ENCODE measurements around the gene ASPG. TPM values are rescaled to one million over a fixed set of nuclear protein-coding genes. Genes with fewer than 3 reads are reported as not detected.

ASPG gene
- polyA plus RNA-seq, 1 donor (not counting 4 experiments of a cell fraction or from before 2014, with no cell fraction given) = 0.10 TPM

GRCh38 chr14:104087981-104088850, 2.7 kb downstream of the ASPG start:
- Histone ChIP-seq H3K36me3 (ENCODE audit: control insufficient read depth in 2 of 2, extremely low read depth in 1 of 2, insufficient read depth in 2 of 2, low read length in 2 of 2) (no peaks in the 10 kb centered on the region), H3K9me1 (ENCODE audit: control insufficient read depth, extremely low read depth, insufficient read depth, low read length) (no peaks in the 10 kb centered on the region), H2AFZ (ENCODE audit: control insufficient read depth, low read length) (no peak overlapping the region), H3K27me3 (ENCODE audit: control insufficient read depth, extremely low read depth, insufficient read depth, low read length) (peaks cover 17% of the 10 kb centered on the region), H3K9ac (ENCODE audit: control insufficient read depth, extremely low read depth, insufficient read depth, low read length) (no peak overlapping the region), H3K9me3 (ENCODE audit: control insufficient read depth, low read depth, low read length) (no peaks in the 10 kb centered on the region), H3K4me2 (ENCODE audit: control insufficient read depth, extremely low read depth, insufficient read depth, low read depth, low read length) (no peak overlapping the region), H3K27ac (ENCODE audit: control insufficient read depth, insufficient read depth, low read length) (no peak overlapping the region), H3K4me1 (ENCODE audit: control insufficient read depth, extremely low read depth, insufficient read depth, low read length) (no peaks in the 10 kb centered on the region), H4K20me1 (ENCODE audit: control insufficient read depth, extremely low read depth, insufficient read depth, low read length) (no peaks in the 10 kb centered on the region), H3K4me3 (ENCODE audit: control insufficient read depth in 2 of 3, extremely low read depth in 1 of 3, insufficient read depth in 2 of 3, low read depth in 1 of 3, low read length in 3 of 3) (no peak overlapping the region), H3K79me2 (ENCODE audit: control insufficient read depth, insufficient read depth, low read length) (no peaks in the 10 kb centered on the region)
- dilution Hi-C loops (cut with MboI; ENCODE audit: extremely low pct_ligation_motif_present, low sequenced_read_pairs) = no loop called here
- DNase-seq (ENCODE audit: low read depth, low spot score) (no peak), FAIRE-seq (no peak)
- TF ChIP-seq, protein P1, sequence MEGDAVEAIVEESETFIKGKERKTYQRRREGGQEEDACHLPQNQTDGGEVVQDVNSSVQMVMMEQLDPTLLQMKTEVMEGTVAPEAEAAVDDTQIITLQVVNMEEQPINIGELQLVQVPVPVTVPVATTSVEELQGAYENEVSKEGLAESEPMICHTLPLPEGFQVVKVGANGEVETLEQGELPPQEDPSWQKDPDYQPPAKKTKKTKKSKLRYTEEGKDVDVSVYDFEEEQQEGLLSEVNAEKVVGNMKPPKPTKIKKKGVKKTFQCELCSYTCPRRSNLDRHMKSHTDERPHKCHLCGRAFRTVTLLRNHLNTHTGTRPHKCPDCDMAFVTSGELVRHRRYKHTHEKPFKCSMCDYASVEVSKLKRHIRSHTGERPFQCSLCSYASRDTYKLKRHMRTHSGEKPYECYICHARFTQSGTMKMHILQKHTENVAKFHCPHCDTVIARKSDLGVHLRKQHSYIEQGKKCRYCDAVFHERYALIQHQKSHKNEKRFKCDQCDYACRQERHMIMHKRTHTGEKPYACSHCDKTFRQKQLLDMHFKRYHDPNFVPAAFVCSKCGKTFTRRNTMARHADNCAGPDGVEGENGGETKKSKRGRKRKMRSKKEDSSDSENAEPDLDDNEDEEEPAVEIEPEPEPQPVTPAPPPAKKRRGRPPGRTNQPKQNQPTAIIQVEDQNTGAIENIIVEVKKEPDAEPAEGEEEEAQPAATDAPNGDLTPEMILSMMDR (optimal IDR thresholded peaks at IDR 0.05 in 1 of 3, IDR thresholded peaks at IDR 0.05 in 1 of 3, conservative IDR thresholded peaks at IDR 0.05 in 1 of 3; ENCODE audit: extremely low read depth in 1 of 3, insufficient read depth in 2 of 3, low read length in 3 of 3) = no peak
- TF ChIP-seq EZH2 (IDR thresholded peaks at IDR 0.05; ENCODE audit: low read length) = no peak

DNA sequence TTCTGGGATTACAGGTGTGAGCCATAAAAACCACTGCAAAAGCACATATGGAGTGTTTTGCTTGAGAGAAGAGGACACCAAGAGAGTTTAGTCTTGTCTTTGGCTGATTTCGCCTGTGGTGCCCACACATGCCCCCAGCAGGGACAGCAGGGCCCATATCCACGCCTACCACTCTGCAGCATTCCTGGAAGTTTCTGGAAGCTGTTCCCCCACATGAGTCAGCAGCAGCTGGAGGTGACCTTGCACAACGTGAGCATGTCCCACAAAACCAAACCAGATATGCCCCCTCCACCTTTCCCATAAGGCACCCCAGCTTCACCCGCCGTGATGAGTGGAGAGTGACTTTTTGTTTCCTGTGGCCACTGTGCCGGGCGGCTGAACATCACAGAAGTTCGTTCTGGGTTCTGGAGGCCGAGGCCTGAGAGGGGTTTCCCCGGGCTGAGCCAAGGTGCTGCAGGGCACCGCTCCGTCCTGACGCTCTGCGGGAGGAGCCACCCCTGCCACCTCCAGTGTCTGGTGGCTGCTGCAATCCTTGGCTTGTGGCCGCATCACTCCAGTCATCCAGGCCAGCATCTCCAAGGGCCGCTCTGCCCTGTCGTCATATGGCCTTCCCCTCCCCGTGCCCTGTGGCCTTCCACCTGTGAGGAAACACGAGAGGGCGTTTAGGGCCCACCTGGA, 4.7 kb downstream of the ASPG start:
- Histone ChIP-seq H3K9me1 (ENCODE audit: control insufficient read depth, extremely low read depth, insufficient read depth, low read length) (no peaks in the 10 kb centered on the region), H3K4me3 (ENCODE audit: control insufficient read depth in 2 of 3, extremely low read depth in 1 of 3, insufficient read depth in 2 of 3, low read depth in 1 of 3, low read length in 3 of 3) (no peak overlapping the region), H3K36me3 (ENCODE audit: control insufficient read depth in 2 of 2, extremely low read depth in 1 of 2, insufficient read depth in 2 of 2, low read length in 2 of 2) (no peaks in the 10 kb centered on the region), H4K20me1 (ENCODE audit: control insufficient read depth, extremely low read depth, insufficient read depth, low read length) (no peaks in the 10 kb centered on the region), H3K27me3 (ENCODE audit: control insufficient read depth, extremely low read depth, insufficient read depth, low read length) (peaks cover 8% of the 10 kb centered on the region), H3K4me1 (ENCODE audit: control insufficient read depth, extremely low read depth, insufficient read depth, low read length) (no peaks in the 10 kb centered on the region), H2AFZ (ENCODE audit: control insufficient read depth, low read length) (no peak overlapping the region), H3K9ac (ENCODE audit: control insufficient read depth, extremely low read depth, insufficient read depth, low read length) (no peak overlapping the region), H3K4me2 (ENCODE audit: control insufficient read depth, extremely low read depth, insufficient read depth, low read depth, low read length) (no peak overlapping the region), H3K27ac (ENCODE audit: control insufficient read depth, insufficient read depth, low read length) (no peak overlapping the region), H3K79me2 (ENCODE audit: control insufficient read depth, insufficient read depth, low read length) (no peaks in the 10 kb centered on the region), H3K9me3 (ENCODE audit: control insufficient read depth, low read depth, low read length) (no peaks in the 10 kb centered on the region)
- DNase-seq (ENCODE audit: low read depth, low spot score) (no peak), FAIRE-seq (no peak)
- dilution Hi-C loops (cut with MboI; ENCODE audit: extremely low pct_ligation_motif_present, low sequenced_read_pairs) = no loop called here
- TF ChIP-seq EZH2 (IDR thresholded peaks at IDR 0.05; ENCODE audit: low read length) = no peak
- TF ChIP-seq, protein P1 (optimal IDR thresholded peaks at IDR 0.05 in 1 of 3, IDR thresholded peaks at IDR 0.05 in 1 of 3, conservative IDR thresholded peaks at IDR 0.05 in 1 of 3; ENCODE audit: extremely low read depth in 1 of 3, insufficient read depth in 2 of 3, low read length in 3 of 3) = no peak

Measured in keratinocyte (primary cell).